ENCODE results near the gene ASPG. TPM values are rescaled to one million over a fixed set of nuclear protein-coding genes. Genes with fewer than 3 reads are reported as not detected.

ASPG gene
- total RNA-seq = 10 to 100 TPM; 12.2 to 78.2 (median 40.8) TPM

DNA sequence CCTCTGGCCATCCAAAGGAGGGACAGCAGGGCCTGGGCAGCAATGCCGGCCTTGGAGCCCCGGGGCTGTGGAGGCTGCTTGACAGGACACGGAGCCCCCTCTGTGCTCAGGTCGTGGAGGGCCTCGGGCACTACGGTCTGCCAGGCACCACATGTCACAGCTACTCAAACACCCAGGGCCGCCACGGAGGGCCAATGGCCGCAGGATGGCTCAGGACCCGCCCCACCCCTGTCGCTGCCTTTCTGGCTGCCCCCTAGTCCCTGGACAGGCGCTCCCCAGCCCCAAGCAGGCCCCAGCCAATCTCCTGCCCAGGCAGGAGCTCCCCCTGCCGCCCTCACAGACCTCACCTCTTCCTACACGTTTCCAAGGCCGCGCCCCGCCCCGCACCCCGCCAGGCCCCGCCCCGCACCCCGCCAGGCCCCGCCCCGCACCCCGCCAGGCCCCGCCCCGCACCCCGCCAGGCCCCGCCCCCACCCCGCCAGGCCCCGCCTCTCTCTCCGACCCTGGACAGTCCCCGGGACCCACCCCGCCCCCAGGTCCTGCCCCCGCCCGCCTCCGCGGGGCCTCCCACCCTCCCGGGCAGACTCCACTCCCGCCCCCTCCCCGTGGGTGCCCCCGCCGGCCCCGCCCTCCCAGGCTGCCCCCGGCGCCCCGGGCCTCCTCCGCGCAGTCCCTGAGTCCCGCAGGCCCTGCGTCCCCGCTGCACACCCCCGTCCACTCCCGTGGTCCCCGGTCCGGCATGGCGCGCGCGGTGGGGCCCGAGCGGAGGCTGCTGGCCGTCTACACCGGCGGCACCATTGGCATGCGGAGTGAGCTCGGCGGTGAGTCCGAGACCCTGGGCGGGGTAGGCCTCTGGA is at the start of gene ASPG:
Gene ASPG, plus strand, starts transcription at position 669 of the 857 bp plus-strand sequence. Its CDS starts 71 bp downstream, at position 740.
- 37 to 92% methylated on average over 4 to 7 of the region's 70 CpGs for WGBS, 2 donors
- Histone ChIP-seq H3K4me3 (peak within 1 kb of the TSS in 2 of 4 donors; percentile 16 to 51), H3K9me3 (no peaks in the 10 kb centered on the region), H3K36me3 (no peaks in the 10 kb centered on the region), H3K27ac (no peak within 1 kb of the TSS), H3K4me1 (peaks cover 0 to 7% (median 0%) of the 10 kb centered on the region in 3 donors), H3K27me3 (peaks cover 0 to 77% (median 3%) of the 10 kb centered on the region in 4 donors)
- intact Hi-C loops (cut with DNase I) = no loop called here
- no peak for DNase-seq
- no peak for TF ChIP-seq POLR2A (IDR thresholded peaks at IDR 0.05)

DNA sequence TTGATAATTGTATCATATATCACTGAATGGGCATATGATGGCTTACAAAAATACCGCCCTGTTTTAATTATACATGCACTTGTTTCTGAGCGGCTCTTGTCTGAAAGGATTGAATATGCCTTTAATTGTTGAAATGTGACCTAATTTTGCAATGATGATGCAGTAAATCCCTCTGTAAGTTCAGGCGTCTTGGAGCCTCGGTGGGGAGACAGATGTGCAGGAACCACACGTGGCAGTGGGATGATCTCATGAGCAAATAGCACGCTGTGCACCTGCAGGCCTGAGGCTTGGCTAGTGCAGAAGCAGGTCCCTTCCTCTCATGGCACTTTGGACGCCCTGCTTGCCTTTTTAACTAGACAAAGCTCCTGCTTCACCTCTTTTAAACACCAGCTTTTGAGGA is 49.3 kb upstream of the ASPG start:
- DNase-seq = no peak
- no peak for TF ChIP-seq POLR2A (IDR thresholded peaks at IDR 0.05)
- TF ChIP-seq, protein P1, sequence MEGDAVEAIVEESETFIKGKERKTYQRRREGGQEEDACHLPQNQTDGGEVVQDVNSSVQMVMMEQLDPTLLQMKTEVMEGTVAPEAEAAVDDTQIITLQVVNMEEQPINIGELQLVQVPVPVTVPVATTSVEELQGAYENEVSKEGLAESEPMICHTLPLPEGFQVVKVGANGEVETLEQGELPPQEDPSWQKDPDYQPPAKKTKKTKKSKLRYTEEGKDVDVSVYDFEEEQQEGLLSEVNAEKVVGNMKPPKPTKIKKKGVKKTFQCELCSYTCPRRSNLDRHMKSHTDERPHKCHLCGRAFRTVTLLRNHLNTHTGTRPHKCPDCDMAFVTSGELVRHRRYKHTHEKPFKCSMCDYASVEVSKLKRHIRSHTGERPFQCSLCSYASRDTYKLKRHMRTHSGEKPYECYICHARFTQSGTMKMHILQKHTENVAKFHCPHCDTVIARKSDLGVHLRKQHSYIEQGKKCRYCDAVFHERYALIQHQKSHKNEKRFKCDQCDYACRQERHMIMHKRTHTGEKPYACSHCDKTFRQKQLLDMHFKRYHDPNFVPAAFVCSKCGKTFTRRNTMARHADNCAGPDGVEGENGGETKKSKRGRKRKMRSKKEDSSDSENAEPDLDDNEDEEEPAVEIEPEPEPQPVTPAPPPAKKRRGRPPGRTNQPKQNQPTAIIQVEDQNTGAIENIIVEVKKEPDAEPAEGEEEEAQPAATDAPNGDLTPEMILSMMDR (IDR thresholded peaks at IDR 0.05) = no peak
- Histone ChIP-seq H3K27ac (no peak overlapping the region), H3K27me3 (peaks cover 0 to 66% (median 0%) of the 10 kb centered on the region in 4 donors), H3K36me3 (no peaks in the 10 kb centered on the region), H3K9me3 (no peaks in the 10 kb centered on the region), H3K4me3 (no peak overlapping the region), H3K4me1 (no peaks in the 10 kb centered on the region)
- intact Hi-C loops (cut with DNase I) = no loop called here
- 58 to 63% methylated on average over 7 of the region's 7 CpGs for WGBS, 2 donors

DNA sequence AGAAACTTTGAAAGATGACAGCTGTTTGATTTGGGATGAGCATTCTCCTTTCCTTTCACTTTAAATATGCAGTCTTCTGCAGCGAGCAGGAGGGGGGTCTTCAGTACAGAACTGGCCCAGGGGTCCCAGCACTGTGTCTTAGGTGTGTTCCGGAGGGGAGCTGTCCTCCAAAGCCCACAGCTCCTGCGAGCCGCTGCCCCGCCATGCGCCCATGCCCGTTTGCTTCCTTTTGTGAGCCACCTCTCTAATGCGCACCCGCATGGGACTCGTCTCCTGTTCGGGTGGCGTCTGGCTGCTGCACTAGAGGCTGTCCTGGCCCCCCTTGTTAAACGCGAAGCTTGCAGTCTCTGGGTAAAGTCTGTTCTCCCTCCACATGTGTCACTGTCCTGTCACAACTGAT is 48.4 kb upstream of the ASPG start:
- Histone ChIP-seq H3K27me3 (peaks cover 0 to 63% (median 0%) of the 10 kb centered on the region in 4 donors), H3K4me3 (no peak overlapping the region), H3K36me3 (no peaks in the 10 kb centered on the region), H3K4me1 (no peaks in the 10 kb centered on the region), H3K9me3 (no peaks in the 10 kb centered on the region), H3K27ac (no peak overlapping the region)
- intact Hi-C loops (cut with DNase I) = no loop called here
- no peak for TF ChIP-seq POLR2A (IDR thresholded peaks at IDR 0.05)
- TF ChIP-seq, protein P1 (IDR thresholded peaks at IDR 0.05) = no peak
- 84 to 88% methylated on average over 11 to 14 of the region's 14 CpGs for WGBS, 2 donors
- DNase-seq = no peak

DNA sequence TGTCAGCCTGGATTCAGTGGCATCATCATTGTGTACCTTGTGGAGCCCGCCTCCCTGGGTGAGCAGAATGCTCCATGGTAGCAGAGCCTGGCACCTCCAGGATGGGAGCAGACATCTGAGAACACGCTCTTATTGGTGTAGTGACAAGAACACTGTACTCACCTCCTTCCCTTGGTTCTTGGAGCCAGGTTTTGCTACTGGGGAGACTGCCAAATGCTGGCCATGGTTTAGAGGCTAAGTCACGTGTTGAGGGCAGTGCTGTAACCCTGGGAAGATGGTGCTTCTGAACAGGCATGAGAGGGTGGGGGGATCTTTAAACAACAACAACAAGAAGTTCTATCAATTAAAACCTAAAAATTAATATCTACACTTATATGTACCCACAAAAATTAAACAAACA is 47.6 kb upstream of the ASPG start:
- Histone ChIP-seq H3K36me3 (no peaks in the 10 kb centered on the region), H3K4me1 (no peaks in the 10 kb centered on the region), H3K27ac (no peak overlapping the region), H3K27me3 (peaks cover 0 to 61% (median 0%) of the 10 kb centered on the region in 4 donors), H3K9me3 (no peaks in the 10 kb centered on the region), H3K4me3 (no peak overlapping the region)
- TF ChIP-seq, protein P1 (IDR thresholded peaks at IDR 0.05) = no peak
- TF ChIP-seq POLR2A (IDR thresholded peaks at IDR 0.05) = no peak
- intact Hi-C loops (cut with DNase I) = no loop called here
- no peak for DNase-seq
- 35% methylated on average over 2 of the region's 3 CpGs; no CpG with 5 or more reads in 1 of the 2 donors for whole genome bisulfite sequencing, 2 donors

DNA sequence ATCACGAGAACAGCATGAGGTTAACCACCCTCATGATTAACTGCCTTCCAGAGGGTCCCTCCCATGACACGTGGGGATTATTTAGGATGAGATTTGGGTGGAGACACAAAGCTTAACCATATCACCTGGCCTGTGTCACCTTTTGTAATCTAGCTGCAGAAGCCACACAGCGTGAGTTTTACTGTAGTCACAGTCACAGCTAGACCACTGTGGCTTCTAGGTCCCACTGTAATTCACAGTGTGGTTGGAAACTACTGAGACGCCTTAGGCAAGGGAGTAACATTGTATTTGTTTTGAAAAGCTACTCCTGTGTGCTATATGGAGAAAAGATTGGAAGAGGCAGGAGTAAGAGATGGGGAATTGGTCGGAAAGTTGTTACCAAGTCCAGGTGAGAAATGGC is 46.3 kb upstream of the ASPG start:
- Histone ChIP-seq H3K4me1 (no peaks in the 10 kb centered on the region), H3K9me3 (no peaks in the 10 kb centered on the region), H3K4me3 (no peak overlapping the region), H3K36me3 (no peaks in the 10 kb centered on the region), H3K27me3 (peaks cover 0 to 61% (median 0%) of the 10 kb centered on the region in 4 donors), H3K27ac (no peak overlapping the region)
- WGBS, 2 donors = 57 to 63% methylated on average over 5 of the region's 5 CpGs
- DNase-seq = no peak
- TF ChIP-seq, protein P1 (IDR thresholded peaks at IDR 0.05) = no peak
- no peak for TF ChIP-seq POLR2A (IDR thresholded peaks at IDR 0.05)
- intact Hi-C loops (cut with DNase I) = no loop called here

Data from esophagus squamous epithelium (tissue), 5 donors.